Measurements from ENCODE around the gene TLN1. TPM values are rescaled to one million over a fixed set of nuclear protein-coding genes. Genes with fewer than 3 reads are reported as not detected.
A peak's percentile ranks its signal among the peaks of the same experiment; 100 is the strongest.

Gene TLN1
- total RNA-seq, 1 experiment from 2014 or later, result 347 TPM

DNA sequence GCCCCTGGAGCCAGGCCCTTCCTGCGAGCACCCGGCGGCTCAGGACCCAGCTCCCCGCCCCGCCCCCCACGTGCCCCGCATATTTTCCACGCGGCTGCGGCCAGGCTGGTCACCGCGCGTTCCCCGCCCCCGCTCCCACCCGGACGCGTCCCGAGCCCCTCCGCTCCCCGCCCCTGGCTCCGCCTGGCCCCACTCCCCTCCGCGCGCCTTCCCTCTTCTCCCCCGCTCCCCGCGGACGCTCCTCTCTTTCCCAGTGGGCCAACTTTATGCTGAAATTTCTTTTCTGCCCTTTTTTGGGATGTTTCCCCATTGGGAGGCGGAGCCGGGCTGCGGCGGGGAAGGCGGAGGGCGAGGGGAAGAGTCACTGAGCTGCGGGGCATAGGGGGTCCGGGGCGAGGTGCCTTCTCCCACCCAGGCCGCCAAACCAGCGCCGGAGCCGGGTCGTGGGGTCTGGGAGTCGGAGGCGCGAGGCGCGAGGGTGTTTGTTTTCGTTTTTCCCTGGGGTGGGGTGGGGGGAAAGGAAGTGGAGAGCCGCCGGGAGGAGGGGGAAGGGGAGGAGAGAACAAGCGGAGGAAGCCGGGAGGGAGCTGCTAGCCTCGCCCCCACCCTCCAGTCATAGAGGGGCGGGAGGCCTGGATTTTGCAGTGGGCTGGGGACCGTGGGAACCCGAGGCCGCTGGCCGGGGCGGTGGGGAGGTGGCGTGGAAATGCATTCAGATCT is 41.2 kb downstream of the TLN1 start:
- peak; percentile 76 for ATAC-seq
- peak overlapping the region; percentile 71 to 89 for H3K4me3 ChIP-seq (ENCODE audit: low read depth in 2 of 2, low read length in 2 of 2)
- no peak for TF ChIP-seq TCF7L2 (IDR thresholded peaks at IDR 0.05; ENCODE audit: low read depth, low read length)
- no peak; the same call in 1 of the 2 replicates for TF ChIP-seq SIN3A (IDR thresholded peaks at IDR 0.05; ENCODE audit: borderline replicate concordance, insufficient read depth, low read depth, low read length)
- TF ChIP-seq CTCF (IDR thresholded peaks at IDR 0.05), result no peak
- TF ChIP-seq, protein P1, sequence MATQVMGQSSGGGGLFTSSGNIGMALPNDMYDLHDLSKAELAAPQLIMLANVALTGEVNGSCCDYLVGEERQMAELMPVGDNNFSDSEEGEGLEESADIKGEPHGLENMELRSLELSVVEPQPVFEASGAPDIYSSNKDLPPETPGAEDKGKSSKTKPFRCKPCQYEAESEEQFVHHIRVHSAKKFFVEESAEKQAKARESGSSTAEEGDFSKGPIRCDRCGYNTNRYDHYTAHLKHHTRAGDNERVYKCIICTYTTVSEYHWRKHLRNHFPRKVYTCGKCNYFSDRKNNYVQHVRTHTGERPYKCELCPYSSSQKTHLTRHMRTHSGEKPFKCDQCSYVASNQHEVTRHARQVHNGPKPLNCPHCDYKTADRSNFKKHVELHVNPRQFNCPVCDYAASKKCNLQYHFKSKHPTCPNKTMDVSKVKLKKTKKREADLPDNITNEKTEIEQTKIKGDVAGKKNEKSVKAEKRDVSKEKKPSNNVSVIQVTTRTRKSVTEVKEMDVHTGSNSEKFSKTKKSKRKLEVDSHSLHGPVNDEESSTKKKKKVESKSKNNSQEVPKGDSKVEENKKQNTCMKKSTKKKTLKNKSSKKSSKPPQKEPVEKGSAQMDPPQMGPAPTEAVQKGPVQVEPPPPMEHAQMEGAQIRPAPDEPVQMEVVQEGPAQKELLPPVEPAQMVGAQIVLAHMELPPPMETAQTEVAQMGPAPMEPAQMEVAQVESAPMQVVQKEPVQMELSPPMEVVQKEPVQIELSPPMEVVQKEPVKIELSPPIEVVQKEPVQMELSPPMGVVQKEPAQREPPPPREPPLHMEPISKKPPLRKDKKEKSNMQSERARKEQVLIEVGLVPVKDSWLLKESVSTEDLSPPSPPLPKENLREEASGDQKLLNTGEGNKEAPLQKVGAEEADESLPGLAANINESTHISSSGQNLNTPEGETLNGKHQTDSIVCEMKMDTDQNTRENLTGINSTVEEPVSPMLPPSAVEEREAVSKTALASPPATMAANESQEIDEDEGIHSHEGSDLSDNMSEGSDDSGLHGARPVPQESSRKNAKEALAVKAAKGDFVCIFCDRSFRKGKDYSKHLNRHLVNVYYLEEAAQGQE (IDR thresholded peaks at IDR 0.05; ENCODE audit: insufficient read depth in 1 of 2, low read depth in 2 of 2, low read length in 1 of 2), result no peak
- no peak; the same call in 1 of the 2 replicates for TF ChIP-seq POLR2AphosphoS5 (IDR thresholded peaks at IDR 0.05; ENCODE audit: low read depth, low read length)
- peaks cover 31% of the 10 kb centered on the region for H3K4me1 ChIP-seq (ENCODE audit: control insufficient read depth, insufficient read depth, low read length)
- DNase-seq (ENCODE audit: low read depth, low spot score), result no peak
- no TSS peak for BruUV-seq (replicated peaks)
- POLR2A ChIA-PET, result interaction anchor here (0.5 to 1.5 kb wide), 4 partner anchors 15 to 264 kb away, joined by 3 to 13 read pairs (median 7); no protein-coding TSS in a partner anchor
- intact Hi-C loops (cut with micrococcal nuclease; ENCODE audit: unreplicated experiment), result loop anchor here (5.0 kb wide), 1 partner anchor 33 kb away; the partner anchor contains the start of genes CCDC107 and RMRP
- peaks cover 10% of the 10 kb centered on the region; the same call in 1 of the 2 replicates for H3K36me3 ChIP-seq (ENCODE audit: control insufficient read depth, insufficient read depth, low read length)
- peak overlapping the region; percentile 89 for H3K27ac ChIP-seq (ENCODE audit: low read length)
- CTCF ChIA-PET, result interaction anchor here (0.6 to 1.8 kb wide), 6 partner anchors 15 to 46 kb away, joined by 3 to 6 read pairs (median 4); partner anchors contain the start of genes ARHGEF39, CCDC107 and RMRP
- H3K27me3 ChIP-seq (ENCODE audit: control insufficient read depth, insufficient read depth, low read length), result no peaks in the 10 kb centered on the region
- H3K9me3 ChIP-seq (ENCODE audit: control insufficient read depth, insufficient read depth, low read depth, low read length), result no peaks in the 10 kb centered on the region
- in situ Hi-C loops (cut with HindIII; ENCODE audit: low pct_unique_long_range_greater_than_20kb, low sequenced_read_pairs), result no loop called here

DNA sequence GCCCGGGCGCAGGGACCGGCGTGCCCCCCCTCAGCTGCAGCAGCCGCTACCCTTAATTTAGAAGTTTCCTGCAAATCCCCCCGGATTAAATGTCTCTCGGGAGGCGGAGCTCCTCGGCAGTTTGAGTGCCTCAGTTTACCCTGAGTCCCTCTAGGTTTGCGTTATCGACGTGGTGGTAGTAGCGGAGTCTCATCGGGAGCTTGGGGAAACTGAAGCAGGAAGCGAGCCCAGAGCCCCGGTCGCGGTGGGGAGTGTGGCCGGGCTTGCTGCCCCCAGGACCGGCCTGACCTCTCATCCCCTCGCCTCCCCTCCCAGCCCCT is 41.7 kb downstream of the TLN1 start:
- BruUV-seq (replicated peaks), result no TSS peak
- in situ Hi-C loops (cut with HindIII; ENCODE audit: low pct_unique_long_range_greater_than_20kb, low sequenced_read_pairs) (no loop called here), intact Hi-C loops (cut with micrococcal nuclease; ENCODE audit: unreplicated experiment) (loop anchor here (5.0 kb wide), 1 partner anchor 33 kb away; the partner anchor contains the start of genes CCDC107 and RMRP)
- DNase-seq (ENCODE audit: low read depth, low spot score) (no peak), ATAC-seq (no peak)
- H3K4me1 ChIP-seq (ENCODE audit: control insufficient read depth, insufficient read depth, low read length), result peaks cover 31% of the 10 kb centered on the region
- H3K27me3 ChIP-seq (ENCODE audit: control insufficient read depth, insufficient read depth, low read length), result no peaks in the 10 kb centered on the region
- H3K27ac ChIP-seq (ENCODE audit: low read length), result peak overlapping the region; percentile 89
- peak overlapping the region; percentile 71 to 89 for H3K4me3 ChIP-seq (ENCODE audit: low read depth in 2 of 2, low read length in 2 of 2)
- ChIA-PET CTCF (interaction anchor here (0.6 to 1.8 kb wide), 5 partner anchors 15 to 40 kb away, joined by 3 to 6 read pairs (median 4); partner anchors contain the start of genes ARHGEF39, CCDC107 and RMRP), POLR2A (interaction anchor here (0.5 to 1.5 kb wide), 5 partner anchors 15 to 198 kb away, joined by 3 to 8 read pairs (median 6); no protein-coding TSS in a partner anchor)
- TF ChIP-seq SIN3A (IDR thresholded peaks at IDR 0.05; ENCODE audit: borderline replicate concordance, insufficient read depth, low read depth, low read length), result no peak; the same call in 1 of the 2 replicates
- no peak for TF ChIP-seq CTCF (IDR thresholded peaks at IDR 0.05)
- no peak for TF ChIP-seq TCF7L2 (IDR thresholded peaks at IDR 0.05; ENCODE audit: low read depth, low read length)
- no peak for TF ChIP-seq POLR2AphosphoS5 (IDR thresholded peaks at IDR 0.05; ENCODE audit: low read depth, low read length)
- TF ChIP-seq, protein P1 (IDR thresholded peaks at IDR 0.05; ENCODE audit: insufficient read depth in 1 of 2, low read depth in 2 of 2, low read length in 1 of 2), result no peak
- H3K36me3 ChIP-seq (ENCODE audit: control insufficient read depth, insufficient read depth, low read length), result peaks cover 10% of the 10 kb centered on the region; the same call in 1 of the 2 replicates
- no peaks in the 10 kb centered on the region for H3K9me3 ChIP-seq (ENCODE audit: control insufficient read depth, insufficient read depth, low read depth, low read length)

Data from Panc1 (cell line).